Measurements from ENCODE around the gene ACAT2.

Gene ACAT2

GRCh38 chr6:159777240-159777904 lies 15.5 kb downstream of the ACAT2 start:
- Histone ChIP-seq H3K36me3 (ENCODE audit: control insufficient read depth in 4 of 4, insufficient read depth in 4 of 4, low read length in 3 of 4) (peaks cover 29 to 94% (median 53%) of the 10 kb centered on the region in 4 experiments), H3K27ac (ENCODE audit: insufficient read depth in 1 of 2, low read depth in 1 of 2, low read length in 2 of 2, poor library complexity in 1 of 2, severe bottlenecking in 2 of 2) (no peak overlapping the region), H3K9me3 (ENCODE audit: control extremely low read depth in 1 of 5, control insufficient read depth in 4 of 5, insufficient read depth in 2 of 5, low read depth in 1 of 5, low read length in 4 of 5) (no peaks in the 10 kb centered on the region), H3K4me3 (ENCODE audit: control insufficient read depth in 1 of 7, extremely low read depth in 1 of 7, insufficient read depth in 4 of 7, low read depth in 2 of 7, low read length in 6 of 7) (no peak overlapping the region), H3K4me1 (ENCODE audit: control extremely low read depth in 1 of 4, control insufficient read depth in 4 of 4, insufficient read depth in 4 of 4, low read length in 3 of 4) (no peaks in the 10 kb centered on the region), H3K27me3 (replicated peaks in 2 of 5; ENCODE audit: control insufficient read depth in 4 of 5, insufficient read depth in 5 of 5, low read length in 4 of 5) (no peaks in the 10 kb centered on the region)
- ChIA-PET POLR2A (no interaction called here), CTCF (interaction anchor here (1.2 kb wide), 1 partner anchor 86 kb away, joined by 3 read pairs; no protein-coding TSS in a partner anchor)
- no peak for DNase-seq
- 100% methylated on average over 4 of the region's 7 CpGs for WGBS (ENCODE audit: insufficient coverage)

GRCh38 chr6:159778131-159778530 lies 16.3 kb downstream of the ACAT2 start:
- peaks cover 36 to 94% (median 59%) of the 10 kb centered on the region in 4 experiments for H3K36me3 ChIP-seq (ENCODE audit: control insufficient read depth in 4 of 4, insufficient read depth in 4 of 4, low read length in 3 of 4)
- POLR2A ChIA-PET: no interaction called here
- CTCF ChIA-PET: interaction anchor here (1.2 kb wide), 1 partner anchor 87 kb away, joined by 3 read pairs; no protein-coding TSS in a partner anchor

GRCh38 chr6:159778542-159779103 lies 16.8 kb downstream of the ACAT2 start:
- Histone ChIP-seq H3K27ac (ENCODE audit: insufficient read depth in 1 of 2, low read depth in 1 of 2, low read length in 2 of 2, poor library complexity in 1 of 2, severe bottlenecking in 2 of 2) (no peak overlapping the region), H3K27me3 (replicated peaks in 2 of 5; ENCODE audit: control insufficient read depth in 4 of 5, insufficient read depth in 5 of 5, low read length in 4 of 5) (no peaks in the 10 kb centered on the region), H3K4me1 (ENCODE audit: control extremely low read depth in 1 of 4, control insufficient read depth in 4 of 4, insufficient read depth in 4 of 4, low read length in 3 of 4) (no peaks in the 10 kb centered on the region), H3K36me3 (ENCODE audit: control insufficient read depth in 4 of 4, insufficient read depth in 4 of 4, low read length in 3 of 4) (peaks cover 41 to 96% (median 61%) of the 10 kb centered on the region in 4 experiments), H3K4me3 (ENCODE audit: control insufficient read depth in 1 of 7, extremely low read depth in 1 of 7, insufficient read depth in 4 of 7, low read depth in 2 of 7, low read length in 6 of 7) (no peak overlapping the region), H3K9me3 (ENCODE audit: control extremely low read depth in 1 of 5, control insufficient read depth in 4 of 5, insufficient read depth in 2 of 5, low read depth in 1 of 5, low read length in 4 of 5) (no peaks in the 10 kb centered on the region)
- WGBS (ENCODE audit: insufficient coverage): no CpG with 5 or more reads among the region's 3 CpGs
- POLR2A ChIA-PET: no interaction called here
- DNase-seq: no peak
- CTCF ChIA-PET: no interaction called here

More at GRCh38 chr6:159778131-159778530, 16.3 kb downstream of the ACAT2 start:
- DNase-seq: no peak
- Histone ChIP-seq H3K4me1 (ENCODE audit: control extremely low read depth in 1 of 4, control insufficient read depth in 4 of 4, insufficient read depth in 4 of 4, low read length in 3 of 4) (no peaks in the 10 kb centered on the region), H3K9me3 (ENCODE audit: control extremely low read depth in 1 of 5, control insufficient read depth in 4 of 5, insufficient read depth in 2 of 5, low read depth in 1 of 5, low read length in 4 of 5) (no peaks in the 10 kb centered on the region), H3K4me3 (ENCODE audit: control insufficient read depth in 1 of 7, extremely low read depth in 1 of 7, insufficient read depth in 4 of 7, low read depth in 2 of 7, low read length in 6 of 7) (no peak overlapping the region), H3K27me3 (replicated peaks in 2 of 5; ENCODE audit: control insufficient read depth in 4 of 5, insufficient read depth in 5 of 5, low read length in 4 of 5) (no peaks in the 10 kb centered on the region), H3K27ac (ENCODE audit: insufficient read depth in 1 of 2, low read depth in 1 of 2, low read length in 2 of 2, poor library complexity in 1 of 2, severe bottlenecking in 2 of 2) (no peak overlapping the region)
- no CpG with 5 or more reads among the region's 1 CpG for WGBS (ENCODE audit: insufficient coverage)

- peak overlapping the region in 6 of 7 experiments; percentile 66 to 97 (median 92) for H3K4me3 ChIP-seq (ENCODE audit: control insufficient read depth in 1 of 7, extremely low read depth in 1 of 7, insufficient read depth in 4 of 7, low read depth in 2 of 7, low read length in 6 of 7)
- 62% methylated on average over 10 of the region's 15 CpGs for WGBS (ENCODE audit: insufficient coverage)
- H3K36me3 ChIP-seq (ENCODE audit: control insufficient read depth in 4 of 4, insufficient read depth in 4 of 4, low read length in 3 of 4): peaks cover 21 to 51% (median 36%) of the 10 kb centered on the region in 4 experiments
- DNase-seq: no peak
- peaks cover 18 to 44% (median 29%) of the 10 kb centered on the region in 4 experiments for H3K4me1 ChIP-seq (ENCODE audit: control extremely low read depth in 1 of 4, control insufficient read depth in 4 of 4, insufficient read depth in 4 of 4, low read length in 3 of 4)
- ChIA-PET CTCF (interaction anchor here (0.8 to 7.1 kb wide), 9 partner anchors 13 to 99 kb away, joined by 3 to 43 read pairs (median 4); no protein-coding TSS in a partner anchor), POLR2A (interaction anchor here (0.7 kb wide), 1 partner anchor 59 kb away, joined by 3 read pairs; no protein-coding TSS in a partner anchor)
- H3K27ac ChIP-seq (ENCODE audit: insufficient read depth in 1 of 2, low read depth in 1 of 2, low read length in 2 of 2, poor library complexity in 1 of 2, severe bottlenecking in 2 of 2): peak overlapping the region; percentile 68 to 91
- no peaks in the 10 kb centered on the region for H3K9me3 ChIP-seq (ENCODE audit: control extremely low read depth in 1 of 5, control insufficient read depth in 4 of 5, insufficient read depth in 2 of 5, low read depth in 1 of 5, low read length in 4 of 5)
- no peaks in the 10 kb centered on the region for H3K27me3 ChIP-seq (replicated peaks in 2 of 5; ENCODE audit: control insufficient read depth in 4 of 5, insufficient read depth in 5 of 5, low read length in 4 of 5)
Measured at GRCh38 chr6:159788276-159788675, 26.4 kb downstream of the ACAT2 start.

- Histone ChIP-seq H3K27ac (ENCODE audit: insufficient read depth in 1 of 2, low read depth in 1 of 2, low read length in 2 of 2, poor library complexity in 1 of 2, severe bottlenecking in 2 of 2) (peak overlapping the region; percentile 68 to 91), H3K4me3 (ENCODE audit: control insufficient read depth in 1 of 7, extremely low read depth in 1 of 7, insufficient read depth in 4 of 7, low read depth in 2 of 7, low read length in 6 of 7) (peak overlapping the region; percentile 66 to 97 (median 94)), H3K9me3 (ENCODE audit: control extremely low read depth in 1 of 5, control insufficient read depth in 4 of 5, insufficient read depth in 2 of 5, low read depth in 1 of 5, low read length in 4 of 5) (no peaks in the 10 kb centered on the region), H3K4me1 (ENCODE audit: control extremely low read depth in 1 of 4, control insufficient read depth in 4 of 4, insufficient read depth in 4 of 4, low read length in 3 of 4) (peaks cover 18 to 44% (median 29%) of the 10 kb centered on the region in 4 experiments), H3K27me3 (replicated peaks in 2 of 5; ENCODE audit: control insufficient read depth in 4 of 5, insufficient read depth in 5 of 5, low read length in 4 of 5) (no peaks in the 10 kb centered on the region), H3K36me3 (ENCODE audit: control insufficient read depth in 4 of 4, insufficient read depth in 4 of 4, low read length in 3 of 4) (peaks cover 21 to 47% (median 33%) of the 10 kb centered on the region in 4 experiments)
- ChIA-PET POLR2A (interaction anchor here (0.7 to 1.3 kb wide), 3 partner anchors 22 to 60 kb away, joined by 3 to 4 read pairs (median 3); no protein-coding TSS in a partner anchor), CTCF (interaction anchor here (0.8 to 7.1 kb wide), 11 partner anchors 13 to 99 kb away, joined by 3 to 43 read pairs (median 4); no protein-coding TSS in a partner anchor)
- WGBS (ENCODE audit: insufficient coverage): under 1% methylated on average over 53 of the region's 60 CpGs
- DNase-seq: peak; percentile 8 to 54 (median 34)
Measured at GRCh38 chr6:159788753-159789376, 27.0 kb downstream of the ACAT2 start.

GRCh38 chr6:159789377-159790148 lies 27.7 kb downstream of the ACAT2 start, which contains the start of gene TCP1:
TSS of gene TCP1 (minus strand) at chr6:159789602. CDS start at chr6:159789468, 134 bp downstream.
- no peaks in the 10 kb centered on the region for H3K9me3 ChIP-seq (ENCODE audit: control extremely low read depth in 1 of 5, control insufficient read depth in 4 of 5, insufficient read depth in 2 of 5, low read depth in 1 of 5, low read length in 4 of 5)
- under 1% methylated on average over 61 of the region's 64 CpGs for WGBS (ENCODE audit: insufficient coverage)
- peaks cover 19 to 48% (median 34%) of the 10 kb centered on the region in 4 experiments for H3K36me3 ChIP-seq (ENCODE audit: control insufficient read depth in 4 of 4, insufficient read depth in 4 of 4, low read length in 3 of 4)
- H3K27me3 ChIP-seq (replicated peaks in 2 of 5; ENCODE audit: control insufficient read depth in 4 of 5, insufficient read depth in 5 of 5, low read length in 4 of 5): no peaks in the 10 kb centered on the region
- ChIA-PET POLR2A (interaction anchor here (1.0 to 2.1 kb wide), 6 partner anchors 22 to 96 kb away, joined by 3 to 11 read pairs (median 5); partner anchors contain the start of genes ACAT2 and SOD2), CTCF (interaction anchor here (0.7 to 7.1 kb wide), 8 partner anchors 14 to 666 kb away, joined by 3 to 43 read pairs (median 7); partner anchors contain the start of gene SOD2)
- H3K27ac ChIP-seq (ENCODE audit: insufficient read depth in 1 of 2, low read depth in 1 of 2, low read length in 2 of 2, poor library complexity in 1 of 2, severe bottlenecking in 2 of 2): peak within 1 kb of the TSS; percentile 79 to 91
- H3K4me1 ChIP-seq (ENCODE audit: control extremely low read depth in 1 of 4, control insufficient read depth in 4 of 4, insufficient read depth in 4 of 4, low read length in 3 of 4): peaks cover 18 to 44% (median 29%) of the 10 kb centered on the region in 4 experiments
- DNase-seq: peak; percentile 99 to 100 (median 100)
- H3K4me3 ChIP-seq (ENCODE audit: control insufficient read depth in 1 of 7, extremely low read depth in 1 of 7, insufficient read depth in 4 of 7, low read depth in 2 of 7, low read length in 6 of 7): peak within 1 kb of the TSS; percentile 66 to 97 (median 94)

All from common myeloid progenitor, CD34-positive (primary cell).